ENCODE data around the gene SLC12A8.

DNA sequence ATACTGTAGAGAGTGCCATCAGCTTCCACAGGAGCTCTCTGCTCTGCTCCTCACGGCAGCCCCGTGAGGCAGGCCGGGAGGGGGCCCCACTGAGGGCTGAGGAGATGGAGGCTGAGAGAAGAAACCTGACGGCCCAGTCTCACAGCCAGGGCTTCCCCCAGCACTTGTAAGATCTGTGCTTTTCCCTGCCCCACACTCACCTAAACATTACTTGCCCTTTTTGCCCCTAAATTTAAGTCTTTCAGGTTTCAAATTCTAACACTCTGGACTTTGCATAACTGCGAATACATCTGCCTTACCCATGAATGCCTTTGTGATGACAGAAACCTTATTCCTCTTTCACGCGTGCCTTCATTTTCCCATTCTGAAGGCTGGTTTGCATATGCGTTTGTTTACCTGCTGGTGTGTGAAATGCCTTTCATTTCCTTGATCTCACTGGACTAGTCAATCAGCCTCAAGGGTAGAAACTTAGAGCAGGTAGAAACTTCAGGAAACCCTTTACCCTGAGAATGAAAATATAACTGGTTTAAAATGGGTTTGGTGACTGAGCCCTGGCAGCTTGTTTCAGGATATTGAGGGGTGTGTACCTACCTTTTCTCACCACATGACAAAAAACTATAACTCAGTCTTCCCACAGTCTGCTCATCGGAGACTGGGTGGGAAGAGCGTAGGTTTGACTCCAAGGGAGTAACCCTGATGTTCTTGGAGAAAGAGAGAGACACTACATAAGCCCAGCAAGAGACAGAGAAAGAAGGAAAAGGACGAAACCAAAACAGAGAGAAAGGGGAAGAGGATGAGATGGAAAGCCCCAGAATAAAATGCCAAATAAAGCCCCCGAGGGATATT lies 20.1 kb downstream of the SLC12A8 start:
- TF ChIP-seq POLR2A (IDR thresholded peaks at IDR 0.05; ENCODE audit: low read depth, low read length) (no peak), TAF1 (IDR thresholded peaks at IDR 0.05; ENCODE audit: borderline replicate concordance, low read depth, low read length) (no peak)

Measured in GM12892 (cell line).